HG02759 (cell line): Measurements from ENCODE around the gene RAD51AP2.
"Not testable (repeated sequence)": the region's sequence is repeated elsewhere in the genome, so short reads cannot be mapped to it uniquely, and the experiment has no call there.

Experiments
- ATAC-seq: cut with Tn5 transposase; IDR thresholded peaks from one replicate; pipeline ENCODE4 v1.9.1; 2021; ENCODE audit warnings: mild to moderate bottlenecking, moderate library complexity; ENCODE audit not compliant: unreplicated experiment

The RAD51AP2 gene

GRCh38 chr2:17538022-17538843 lies 20.0 kb upstream of the RAD51AP2 start:
- ATAC-seq: peak; percentile 42

DNA sequence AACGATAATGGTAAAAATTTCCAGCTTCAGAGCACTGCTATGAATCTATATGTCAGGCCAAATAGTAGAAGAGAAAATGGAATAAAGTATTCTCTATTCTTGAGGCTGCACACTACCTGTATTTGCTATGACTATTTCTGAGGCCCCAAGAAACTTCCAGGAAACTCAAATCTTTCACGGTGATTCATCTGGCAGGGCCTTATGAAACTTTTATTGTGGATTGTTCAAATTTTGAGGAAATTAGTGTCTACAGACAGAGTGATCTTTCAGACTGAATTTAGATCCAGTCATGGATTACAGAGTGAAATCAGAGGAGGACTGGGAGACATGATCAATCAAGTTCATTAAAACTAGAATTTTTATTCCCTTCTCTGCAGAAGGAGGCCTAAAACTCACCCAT lies 18.2 kb upstream of the RAD51AP2 start:
- ATAC-seq: no peak

DNA sequence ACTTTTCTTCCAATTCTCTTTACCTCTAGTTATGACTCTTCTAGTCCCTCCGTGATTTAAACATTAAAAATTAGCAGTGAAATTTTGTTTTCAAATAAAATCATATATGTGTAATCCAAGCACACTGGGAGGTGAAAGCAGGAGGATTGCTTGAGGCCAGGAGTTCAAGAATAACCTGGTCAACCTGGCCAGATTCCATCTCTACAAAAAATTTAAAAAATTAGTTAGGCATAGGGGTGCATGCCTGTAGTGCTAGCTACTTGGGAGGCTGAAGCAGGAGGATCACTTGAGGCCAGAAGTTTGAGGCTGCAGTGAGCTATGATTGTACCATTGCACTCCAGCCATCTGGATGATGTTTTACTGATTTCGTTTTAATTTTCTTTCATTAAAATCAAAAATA lies 15.3 kb upstream of the RAD51AP2 start:
- no peak for ATAC-seq

- ATAC-seq: no peak
These were observed 11.5 kb upstream of the RAD51AP2 start for GRCh38 chr2:17529771-17530170.

DNA sequence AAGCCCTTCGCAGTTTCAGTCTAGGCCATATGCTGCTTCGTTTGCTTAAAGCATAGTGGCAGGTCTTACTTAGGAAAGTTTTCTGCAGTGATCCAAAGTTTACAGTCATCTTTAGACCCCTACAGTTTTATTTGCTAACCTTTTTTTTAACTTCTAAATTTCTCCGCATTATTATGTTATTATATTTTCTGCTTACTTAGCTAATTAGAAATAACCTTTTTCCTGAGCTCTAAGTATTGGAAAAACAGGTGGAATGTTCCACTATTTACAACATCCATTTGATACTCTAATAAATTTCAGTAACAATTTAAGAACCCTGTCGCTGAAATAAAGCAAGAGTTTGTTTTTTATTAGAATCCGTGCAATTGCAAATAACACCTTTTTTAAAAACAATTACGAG lies 4.1 kb upstream of the RAD51AP2 start:
- no peak for ATAC-seq

- ATAC-seq: no peak
These were observed 3.4 kb upstream of the RAD51AP2 start for GRCh38 chr2:17521621-17522020.

DNA sequence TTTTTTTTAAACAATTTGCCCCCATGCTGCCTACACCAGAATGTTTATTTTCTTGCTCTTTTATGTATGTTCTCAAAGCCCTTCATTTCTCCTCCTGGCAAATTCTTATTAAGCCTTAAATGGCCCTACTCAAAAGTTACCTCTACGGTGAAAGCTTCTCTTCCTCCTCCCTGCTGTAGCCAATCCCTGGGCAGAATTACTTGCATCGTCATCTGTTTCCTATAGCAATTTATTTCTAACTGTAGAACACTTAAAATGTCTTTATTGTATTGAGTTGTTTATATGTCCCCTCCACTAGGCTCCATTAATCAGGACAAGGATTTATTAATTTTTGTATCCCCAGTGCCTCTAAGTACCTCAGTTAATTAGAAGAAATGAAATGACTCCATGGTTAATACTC lies 2.5 kb upstream of the RAD51AP2 start:
- ATAC-seq: peak; percentile 25

DNA sequence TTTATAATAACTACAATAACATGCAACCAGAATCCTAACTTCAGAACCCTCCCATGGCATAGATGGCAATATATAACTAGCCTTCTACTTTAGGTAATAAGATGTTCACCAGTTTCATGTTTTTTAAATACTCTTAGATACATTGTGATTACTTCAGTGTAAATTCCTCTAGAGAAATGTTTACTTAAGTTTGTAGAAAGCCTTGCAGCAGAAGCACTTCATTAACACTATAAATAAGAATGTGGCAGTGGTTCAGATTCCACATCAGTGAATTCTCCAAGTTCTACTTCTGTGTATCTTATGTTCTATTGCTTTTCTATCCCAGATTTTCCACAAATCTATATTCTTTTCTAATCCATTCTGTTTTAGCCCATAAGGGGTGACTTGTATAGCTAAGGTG lies 1.2 kb upstream of the RAD51AP2 start:
- ATAC-seq: no peak

DNA sequence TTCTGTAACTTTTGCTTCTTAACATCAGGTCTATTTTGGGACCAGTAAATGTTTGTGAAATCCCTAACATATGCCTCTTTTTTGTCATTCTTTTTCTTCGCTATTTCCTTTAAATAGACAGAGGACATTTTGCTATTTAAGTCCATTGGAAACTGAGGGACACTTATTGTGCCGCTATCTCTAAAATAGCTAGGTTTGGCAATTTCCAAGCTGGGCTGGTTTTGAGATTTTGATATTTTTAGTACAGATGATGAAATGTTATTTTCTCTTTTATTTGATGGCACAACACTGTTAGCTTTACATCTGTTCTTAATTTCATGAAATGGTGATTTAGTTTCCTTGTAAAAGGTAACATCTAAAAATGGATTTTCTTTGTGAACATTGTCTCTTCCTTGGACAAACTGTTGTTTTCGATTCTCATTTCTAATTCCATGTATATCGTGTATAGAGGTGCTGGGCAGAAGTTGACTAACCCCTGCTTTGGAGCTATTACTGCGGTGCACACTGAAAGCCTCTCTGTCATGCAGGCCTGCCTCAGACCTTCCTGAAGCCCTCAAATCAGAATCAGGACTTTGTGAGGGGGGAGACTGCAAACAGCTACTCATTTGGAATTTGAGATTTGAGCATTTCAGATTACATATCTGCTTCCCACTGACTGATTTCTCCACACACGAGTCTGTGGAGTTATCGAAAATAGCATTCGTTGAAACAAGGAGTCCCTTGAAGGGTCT lies 594 bp downstream of the RAD51AP2 start:
- peak; percentile 23 for ATAC-seq

DNA sequence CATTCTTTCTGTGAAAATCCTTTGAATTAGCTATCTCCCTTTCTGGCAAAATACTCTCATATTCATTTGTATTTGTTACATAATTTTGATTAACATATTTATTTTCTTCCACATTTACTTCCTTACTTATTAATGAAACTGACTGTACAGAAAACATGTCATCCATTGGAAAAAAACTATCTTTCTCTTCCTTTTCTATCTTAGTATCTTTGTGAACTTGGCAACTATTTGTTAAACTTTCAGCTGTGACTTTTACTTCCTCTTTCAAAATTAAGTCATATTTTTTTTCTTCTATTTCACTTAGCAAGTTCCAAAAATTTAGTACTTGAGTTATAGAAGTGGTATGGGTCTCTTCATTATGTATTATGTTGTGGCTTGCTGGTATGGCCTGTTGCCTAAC lies 2.6 kb downstream of the RAD51AP2 start:
- ATAC-seq: peak; percentile 27

GRCh38 chr2:17506736-17507616 lies 11.3 kb downstream of the RAD51AP2 start:
- ATAC-seq: no peak

DNA sequence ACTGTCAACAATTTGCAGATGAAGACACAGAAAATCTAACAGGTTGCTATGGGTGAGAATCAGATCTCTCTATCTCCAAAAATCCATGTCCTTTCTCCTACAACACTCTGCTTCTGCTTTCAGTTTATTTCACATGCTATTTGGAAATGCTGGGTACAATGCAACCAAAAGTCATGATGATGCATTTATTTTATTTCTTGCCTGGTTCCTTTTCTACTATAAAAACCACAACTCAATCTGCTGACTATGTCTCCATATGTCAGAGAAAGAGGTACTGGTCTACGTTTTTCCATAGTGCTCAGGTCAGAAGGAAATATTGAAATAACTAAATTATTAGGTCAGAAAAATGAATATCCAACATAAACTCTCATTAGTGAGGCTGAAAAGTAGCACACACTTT lies 20.5 kb downstream of the RAD51AP2 start:
- no peak for ATAC-seq

GRCh38 chr2:17495590-17495989 lies 22.6 kb downstream of the RAD51AP2 start:
- no peak for ATAC-seq

GRCh38 chr2:17490165-17490564 lies 28.1 kb downstream of the RAD51AP2 start:
- ATAC-seq: not testable (repeated sequence)

- not testable (repeated sequence) for ATAC-seq
These were observed 29.6 kb downstream of the RAD51AP2 start for GRCh38 chr2:17488610-17489009.

DNA sequence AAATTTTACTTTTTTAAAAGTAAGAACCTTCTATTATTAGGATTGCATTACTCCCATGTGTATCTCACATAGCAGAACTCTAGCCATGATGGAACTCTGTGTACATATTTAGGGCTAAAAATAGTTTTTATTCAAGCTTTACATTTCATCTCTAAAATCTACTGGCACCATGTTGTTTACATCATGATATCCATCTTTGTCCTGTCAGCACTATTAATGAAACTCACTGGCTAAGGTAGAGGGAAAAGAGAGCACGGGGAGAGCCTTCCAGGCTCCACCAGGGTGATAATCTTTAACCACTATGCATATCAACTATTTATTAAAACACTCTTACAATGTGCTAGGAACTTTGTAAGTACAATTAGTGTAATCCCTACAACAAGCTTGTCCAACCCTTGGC lies 34.7 kb downstream of the RAD51AP2 start:
- ATAC-seq: no peak

GRCh38 chr2:17482651-17483050 lies 35.6 kb downstream of the RAD51AP2 start:
- no peak for ATAC-seq

- no peak for ATAC-seq
These were observed 38.4 kb downstream of the RAD51AP2 start for GRCh38 chr2:17479875-17480274.

GRCh38 chr2:17476830-17477229 lies 41.4 kb downstream of the RAD51AP2 start:
- no peak for ATAC-seq

GRCh38 chr2:17476064-17476463 lies 42.2 kb downstream of the RAD51AP2 start:
- no peak for ATAC-seq

DNA sequence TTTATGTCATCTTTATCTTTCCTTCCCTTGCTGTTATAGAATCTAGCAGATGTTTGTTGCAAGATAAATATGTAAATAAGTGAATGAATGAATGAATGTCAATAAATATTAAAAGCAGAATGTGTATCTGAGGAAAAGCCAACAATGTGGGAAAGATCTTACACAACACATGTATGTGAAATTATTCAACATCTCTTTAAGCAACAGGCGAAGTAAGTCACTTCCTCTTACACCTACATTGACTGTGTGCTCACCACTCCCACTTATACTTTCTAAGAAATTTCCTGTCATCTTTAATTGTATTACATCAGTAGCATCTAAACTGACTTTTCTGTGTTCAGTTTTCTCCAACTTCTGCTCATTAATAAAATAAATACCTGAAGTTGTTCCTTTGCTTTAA lies 43.0 kb downstream of the RAD51AP2 start:
- ATAC-seq: no peak
